HCEC 1CT (cell line): ENCODE data around the gene GSKIP.

Experiments used
- DNase-seq: peaks from one replicate; pipeline ENCODE4 v3.0.0-alpha.2; 2017

GSKIP gene

GRCh38 chr14:96383445-96383844, 20.1 kb downstream of the GSKIP start:
- DNase-seq = peak; percentile 26

DNA sequence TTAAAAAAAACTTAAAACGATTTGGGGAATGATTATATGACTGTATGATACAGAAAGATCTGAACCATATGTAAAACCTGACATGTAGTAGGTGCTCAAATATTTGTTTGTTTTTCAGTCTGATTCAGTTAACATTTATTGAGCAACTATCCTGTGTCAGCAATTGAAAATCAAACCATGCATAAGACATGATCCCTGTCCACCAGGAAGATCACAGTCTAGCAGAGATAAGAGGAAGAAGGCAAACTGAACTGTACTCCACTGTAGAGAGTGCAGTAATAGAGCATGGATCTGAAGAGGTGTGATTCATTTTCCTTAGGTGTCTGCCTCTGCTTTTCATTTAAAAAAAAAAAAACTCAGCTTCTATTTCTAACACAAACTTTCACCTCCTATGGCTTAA, 20.7 kb downstream of the GSKIP start:
- no peak for DNase-seq

DNA sequence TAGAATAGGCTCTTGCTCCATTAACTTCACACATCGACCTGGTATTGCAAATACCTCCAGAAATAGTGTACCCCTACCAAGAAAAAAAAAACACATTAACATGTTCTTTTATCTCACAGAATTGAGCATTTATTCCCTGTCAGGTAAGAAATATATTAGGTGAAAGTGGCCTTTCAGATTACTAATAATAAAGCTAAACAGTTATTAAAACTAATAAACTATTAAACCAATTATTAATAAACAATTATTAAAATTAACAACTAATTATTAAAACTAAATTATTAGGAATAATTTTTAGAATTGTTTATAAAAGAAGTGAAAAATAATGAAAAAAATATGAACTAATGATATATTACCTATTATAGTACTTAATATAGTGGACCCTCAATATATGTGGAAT, 21.4 kb downstream of the GSKIP start:
- DNase-seq = no peak

DNA sequence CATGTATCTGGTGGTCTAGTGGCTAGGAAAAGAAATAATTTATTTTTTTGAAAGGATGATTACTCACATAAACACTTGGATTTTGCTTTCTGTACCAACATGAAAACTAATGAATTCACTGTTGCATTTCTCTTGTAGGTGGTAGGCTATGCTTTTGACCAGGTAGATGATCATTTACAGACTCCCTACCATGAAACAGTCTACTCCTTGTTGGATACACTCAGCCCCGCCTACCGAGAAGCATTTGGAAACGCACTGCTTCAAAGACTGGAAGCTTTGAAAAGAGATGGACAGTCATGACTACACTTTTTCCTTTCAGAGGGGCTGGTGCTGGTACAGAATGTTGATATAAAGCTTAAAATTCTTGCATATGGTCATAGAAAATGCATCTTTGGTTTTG, 22.1 kb downstream of the GSKIP start:
- DNase-seq = no peak

DNA sequence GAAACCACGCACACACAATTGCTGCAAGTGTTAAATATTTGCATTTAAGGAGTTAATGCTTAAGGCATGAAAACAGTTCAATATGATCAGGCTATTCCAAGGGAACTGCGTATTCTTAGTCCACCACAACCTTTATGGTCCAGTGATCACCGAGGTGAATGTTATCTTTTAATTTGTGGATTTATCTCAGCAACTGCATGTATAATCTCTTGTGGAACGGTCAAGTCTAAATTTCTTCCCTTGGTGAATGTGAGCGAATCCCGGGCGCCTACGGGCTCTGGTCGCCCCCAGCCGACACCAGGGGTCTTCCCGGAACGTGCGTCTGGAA, 27.6 kb downstream of the GSKIP start:
- DNase-seq = no peak

DNA sequence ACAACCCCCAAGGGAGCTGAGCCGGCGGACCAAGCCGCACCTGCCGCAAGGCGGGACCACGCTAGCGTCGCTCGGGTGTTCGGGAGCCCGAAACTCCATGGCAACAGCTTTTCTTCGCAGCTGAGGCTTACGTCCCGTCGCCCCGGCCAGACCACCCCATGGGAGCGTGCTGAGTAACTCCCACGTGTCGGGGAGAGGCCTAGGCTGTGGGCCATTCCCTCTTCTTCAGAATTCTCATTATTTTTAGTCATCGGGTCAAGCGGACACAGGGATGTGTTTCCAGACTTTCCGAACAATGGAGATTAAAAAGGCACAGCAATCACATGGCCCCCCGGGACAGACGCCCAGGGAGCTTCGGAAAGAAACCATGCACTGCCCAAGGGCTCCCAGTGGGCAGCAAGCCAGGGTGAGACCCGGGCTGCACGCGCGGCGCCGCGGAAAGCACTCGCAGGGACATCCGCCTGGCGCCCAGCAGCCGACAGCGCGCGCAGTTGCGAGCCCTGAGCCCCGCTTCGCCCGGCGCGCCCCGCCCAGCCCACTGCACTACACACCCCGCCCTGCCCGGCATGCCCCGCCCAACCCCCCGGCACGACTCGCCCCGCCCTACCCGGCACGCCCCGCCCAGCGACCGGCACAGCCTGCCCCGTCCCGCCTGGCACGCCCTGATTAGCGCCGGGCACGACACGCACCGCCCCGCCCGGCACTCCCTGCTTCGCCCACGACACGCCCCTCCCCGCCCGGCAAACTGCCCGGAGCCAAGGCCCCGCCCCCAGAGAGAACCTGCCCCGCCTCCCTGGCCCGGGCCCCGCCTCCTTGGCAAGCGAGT, 28.2 kb downstream of the GSKIP start:
- DNase-seq = peak; percentile 94

- no peak for DNase-seq
These were observed 29.9 kb downstream of the GSKIP start for GRCh38 chr14:96393071-96393691.

DNA sequence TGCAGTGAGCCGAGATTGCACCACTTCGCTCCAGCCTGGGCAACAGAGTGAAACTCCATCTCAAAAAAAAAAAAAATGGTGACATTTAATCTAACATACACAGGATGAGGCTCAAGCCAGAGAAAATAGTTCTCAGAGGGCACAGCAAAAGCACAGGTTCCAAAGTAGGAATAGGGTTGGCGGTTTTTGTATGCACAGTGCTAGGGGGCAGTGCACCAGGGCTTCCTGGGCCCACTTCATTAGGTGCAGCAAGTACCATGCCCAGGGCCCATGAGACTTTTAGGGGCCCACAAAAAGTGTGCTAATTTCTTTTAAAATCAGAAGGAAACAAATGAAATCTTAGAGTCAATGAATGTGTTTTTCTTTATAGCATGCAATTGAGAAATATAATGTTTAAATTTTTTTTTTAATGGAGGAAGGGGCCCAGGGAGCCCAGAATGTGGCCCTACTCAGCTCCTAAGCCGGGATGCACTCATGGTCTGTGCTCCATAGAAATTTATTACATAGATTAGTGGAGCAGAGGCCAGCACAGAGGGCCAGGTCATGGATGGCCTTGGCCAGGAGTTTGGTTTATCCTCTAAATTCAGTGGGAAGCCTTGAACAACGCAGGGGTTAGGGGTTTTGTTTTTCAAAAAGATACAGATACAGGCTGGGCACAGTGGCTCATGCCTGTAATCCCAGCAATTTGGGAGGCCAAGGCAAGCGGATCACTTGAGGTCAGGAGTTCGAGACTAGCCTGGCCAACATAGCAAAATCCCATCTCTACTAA, 30.9 kb downstream of the GSKIP start:
- DNase-seq = no peak

DNA sequence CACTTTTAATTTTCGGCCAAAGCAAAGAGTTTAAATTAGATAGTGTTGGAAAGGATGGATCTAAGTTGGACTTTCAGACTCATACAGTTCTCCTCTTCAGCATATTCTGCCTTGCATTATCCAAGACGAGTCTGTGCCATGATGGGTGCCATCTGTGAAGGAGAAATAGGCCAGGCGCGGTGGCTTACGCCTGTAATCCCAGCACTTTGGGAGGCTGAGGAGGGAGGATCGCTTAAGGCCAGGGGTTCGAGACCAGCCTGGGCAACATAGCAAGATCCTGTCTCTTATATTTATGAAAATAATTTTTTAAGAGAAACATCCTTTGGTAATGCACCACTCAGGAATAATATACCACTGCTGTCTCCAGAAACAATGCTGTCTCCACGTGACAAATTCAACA, 35.1 kb downstream of the GSKIP start:
- DNase-seq = no peak

- DNase-seq = no peak
These were observed 35.6 kb downstream of the GSKIP start for GRCh38 chr14:96398921-96399320.

GRCh38 chr14:96399405-96399804, 36.1 kb downstream of the GSKIP start:
- no peak for DNase-seq

DNA sequence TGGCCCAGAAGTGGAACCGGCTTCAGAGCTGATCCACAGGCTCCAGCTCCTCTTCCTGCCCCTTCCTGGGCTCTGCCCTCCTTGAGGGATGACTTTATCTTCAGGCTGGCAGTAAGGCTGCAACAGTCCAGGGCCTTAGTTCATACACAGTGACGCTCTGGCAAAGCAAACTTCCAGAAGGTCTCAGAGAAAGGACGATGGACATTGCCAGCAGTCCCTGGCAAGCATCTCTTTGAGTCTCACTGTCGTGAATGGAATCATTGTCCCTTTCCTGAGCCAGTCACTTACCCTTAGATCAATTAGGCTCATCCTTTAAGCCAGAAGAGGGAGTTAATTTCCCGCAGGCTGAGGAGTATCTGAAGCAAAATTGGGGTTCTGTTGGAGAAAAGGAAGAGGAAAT, 37.2 kb downstream of the GSKIP start:
- DNase-seq = no peak

GRCh38 chr14:96403409-96403808, 40.1 kb downstream of the GSKIP start:
- DNase-seq = no peak

DNA sequence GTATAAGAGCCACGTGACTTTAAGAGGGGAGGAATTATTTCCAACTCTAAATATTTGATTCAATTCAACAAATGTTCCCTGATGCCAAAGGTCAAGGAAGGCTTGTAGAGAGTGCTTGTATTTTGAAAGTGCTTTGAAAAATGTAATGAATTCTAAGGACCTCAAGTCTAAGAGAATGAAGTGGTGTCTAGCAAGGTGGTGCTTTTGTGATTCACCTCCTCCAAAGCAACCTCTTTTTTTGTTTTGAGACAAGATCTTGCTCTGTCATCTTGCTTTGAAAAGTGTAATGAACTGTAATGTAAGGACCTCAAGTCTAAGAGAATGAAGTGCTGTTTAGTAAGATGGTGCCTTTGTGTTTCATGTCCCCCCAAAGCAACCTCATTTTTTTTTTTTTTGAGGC, 42.4 kb downstream of the GSKIP start:
- DNase-seq = no peak

DNA sequence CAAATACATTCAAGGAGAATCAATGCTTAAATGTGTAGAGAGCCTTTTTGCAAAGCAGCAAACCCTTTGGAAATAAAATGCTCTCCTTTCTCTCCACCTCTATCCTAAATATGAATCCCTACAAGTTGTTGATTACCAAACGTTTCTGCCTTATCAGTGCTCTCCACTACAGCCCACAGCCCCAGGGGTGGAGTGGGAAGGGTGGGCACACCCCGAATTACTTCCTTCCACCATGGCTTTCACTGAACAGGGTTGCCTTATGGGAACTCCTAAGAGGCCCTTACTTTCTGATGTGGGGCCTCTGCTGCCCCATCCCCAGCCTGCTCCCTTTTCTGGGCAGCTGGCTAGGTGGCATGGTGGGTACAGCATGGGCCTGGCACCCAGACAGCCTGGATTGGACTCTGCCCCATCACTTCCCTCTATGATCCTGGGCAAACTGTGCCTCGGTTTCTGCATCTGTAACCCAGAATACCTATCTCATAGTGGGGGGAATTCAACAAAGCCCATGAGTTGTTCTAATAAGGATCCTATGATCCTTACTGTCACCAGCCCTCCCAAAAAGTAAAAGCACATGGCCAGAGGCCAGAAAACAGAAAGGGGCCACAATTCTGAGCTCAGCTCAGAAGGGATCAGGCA, 44.7 kb downstream of the GSKIP start:
- DNase-seq = no peak

GRCh38 chr14:96408608-96409007, 45.3 kb downstream of the GSKIP start:
- no peak for DNase-seq

DNA sequence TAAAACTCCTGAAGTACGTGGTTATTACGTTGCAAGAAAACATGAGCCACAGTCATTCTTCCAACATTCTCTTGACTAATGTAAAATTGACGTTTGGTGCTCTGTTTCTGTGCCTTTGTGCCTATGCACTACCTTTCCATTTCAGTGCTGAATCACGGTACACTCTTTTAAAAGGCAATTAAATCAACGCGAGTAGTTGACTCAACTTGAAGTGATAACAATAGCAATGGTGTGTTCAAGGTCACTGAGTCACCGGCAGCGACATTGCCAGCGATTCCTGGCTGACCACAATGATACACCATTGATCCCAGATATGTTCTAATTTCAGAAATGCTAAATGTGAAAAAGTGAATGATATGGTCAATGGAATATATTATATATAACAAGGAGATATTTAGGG, 46.4 kb downstream of the GSKIP start:
- DNase-seq = no peak

DNA sequence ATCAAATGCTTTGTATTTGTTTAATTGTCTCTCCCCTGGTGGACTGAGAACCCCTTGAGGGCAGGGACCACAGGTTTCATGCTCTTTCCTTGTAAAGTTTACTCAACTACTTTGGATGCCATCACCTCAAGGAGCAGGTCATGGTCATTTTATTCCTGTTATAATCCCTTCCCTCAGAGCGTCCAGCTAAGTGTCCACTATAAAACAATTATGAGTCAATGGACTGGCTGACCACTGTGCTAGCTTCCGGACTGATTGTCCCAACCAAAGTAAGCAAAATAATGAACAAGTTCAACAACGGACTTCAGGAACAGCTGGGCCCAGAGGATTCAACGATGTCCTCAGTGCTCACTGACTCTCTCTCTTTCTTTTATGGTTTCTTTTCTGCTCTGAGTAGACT, 46.8 kb downstream of the GSKIP start:
- no peak for DNase-seq

- DNase-seq = no peak
These were observed 50.2 kb downstream of the GSKIP start for GRCh38 chr14:96413526-96413925.

- DNase-seq = no peak
These were observed 52.2 kb downstream of the GSKIP start for GRCh38 chr14:96415559-96415958.

- DNase-seq = no peak
These were observed 53.0 kb downstream of the GSKIP start for GRCh38 chr14:96416292-96416691.

GRCh38 chr14:96417254-96417653, 53.9 kb downstream of the GSKIP start:
- no peak for DNase-seq

- no peak for DNase-seq
These were observed 54.7 kb downstream of the GSKIP start for GRCh38 chr14:96418075-96418474.

GRCh38 chr14:96421236-96421635, 57.9 kb downstream of the GSKIP start:
- no peak for DNase-seq
